Measurements from ENCODE around the gene FGGY.
"Not testable (repeated sequence)": the region's sequence is repeated elsewhere in the genome, so short reads cannot be mapped to it uniquely, and the experiment has no call there.

Gene FGGY

GRCh38 chr1:59577774-59578173, 280.9 kb downstream of the FGGY start:
- TF ChIP-seq, protein P1, sequence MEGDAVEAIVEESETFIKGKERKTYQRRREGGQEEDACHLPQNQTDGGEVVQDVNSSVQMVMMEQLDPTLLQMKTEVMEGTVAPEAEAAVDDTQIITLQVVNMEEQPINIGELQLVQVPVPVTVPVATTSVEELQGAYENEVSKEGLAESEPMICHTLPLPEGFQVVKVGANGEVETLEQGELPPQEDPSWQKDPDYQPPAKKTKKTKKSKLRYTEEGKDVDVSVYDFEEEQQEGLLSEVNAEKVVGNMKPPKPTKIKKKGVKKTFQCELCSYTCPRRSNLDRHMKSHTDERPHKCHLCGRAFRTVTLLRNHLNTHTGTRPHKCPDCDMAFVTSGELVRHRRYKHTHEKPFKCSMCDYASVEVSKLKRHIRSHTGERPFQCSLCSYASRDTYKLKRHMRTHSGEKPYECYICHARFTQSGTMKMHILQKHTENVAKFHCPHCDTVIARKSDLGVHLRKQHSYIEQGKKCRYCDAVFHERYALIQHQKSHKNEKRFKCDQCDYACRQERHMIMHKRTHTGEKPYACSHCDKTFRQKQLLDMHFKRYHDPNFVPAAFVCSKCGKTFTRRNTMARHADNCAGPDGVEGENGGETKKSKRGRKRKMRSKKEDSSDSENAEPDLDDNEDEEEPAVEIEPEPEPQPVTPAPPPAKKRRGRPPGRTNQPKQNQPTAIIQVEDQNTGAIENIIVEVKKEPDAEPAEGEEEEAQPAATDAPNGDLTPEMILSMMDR (conservative IDR thresholded peaks at IDR 0.05; ENCODE audit: low read depth), result no peak
- no peak for DNase-seq (ENCODE audit: low spot score)
- ChIA-PET POLR2A (ENCODE audit: low non-redundant PET) (no interaction called here), CTCF (no interaction called here)
- H3K27ac ChIP-seq, result no peak overlapping the region

GRCh38 chr1:59579222-59579621, 282.3 kb downstream of the FGGY start:
- no peak for DNase-seq (ENCODE audit: low spot score)
- CTCF ChIA-PET, result no interaction called here

GRCh38 chr1:59580257-59580656, 283.4 kb downstream of the FGGY start:
- ChIA-PET POLR2A (ENCODE audit: low non-redundant PET) (no interaction called here), CTCF (no interaction called here)
- no peak overlapping the region for H3K27ac ChIP-seq
- TF ChIP-seq, protein P1 (conservative IDR thresholded peaks at IDR 0.05; ENCODE audit: low read depth), result no peak
- DNase-seq (ENCODE audit: low spot score), result no peak

More at GRCh38 chr1:59579222-59579621, 282.3 kb downstream of the FGGY start:
- TF ChIP-seq, protein P1 (conservative IDR thresholded peaks at IDR 0.05; ENCODE audit: low read depth), result no peak
- POLR2A ChIA-PET (ENCODE audit: low non-redundant PET), result no interaction called here
- no peak overlapping the region for H3K27ac ChIP-seq

- POLR2A ChIA-PET (ENCODE audit: low non-redundant PET); DNase-seq (ENCODE audit: low spot score); CTCF ChIA-PET; H3K27ac ChIP-seq: not testable (repeated sequence)
These were observed 295.5 kb downstream of the FGGY start for GRCh38 chr1:59592410-59592809.

- ChIA-PET CTCF (interaction anchor here (0.6 kb wide), 1 partner anchor 11 kb away, joined by 4 read pairs; no protein-coding TSS in a partner anchor), POLR2A (ENCODE audit: low non-redundant PET) (no interaction called here)
- no peak overlapping the region for H3K27ac ChIP-seq
- DNase-seq (ENCODE audit: low spot score), result no peak
- TF ChIP-seq, protein P1 (conservative IDR thresholded peaks at IDR 0.05; ENCODE audit: low read depth), result no peak
These were observed 296.0 kb downstream of the FGGY start for GRCh38 chr1:59592924-59593323.

GRCh38 chr1:59593798-59594790, 297.2 kb downstream of the FGGY start:
- no peak overlapping the region for H3K27ac ChIP-seq
- TF ChIP-seq, protein P1 (conservative IDR thresholded peaks at IDR 0.05; ENCODE audit: low read depth), result no peak
- ChIA-PET CTCF (interaction anchor here (0.6 kb wide), 2 partner anchors 26 to 245 kb away, joined by 3 read pairs; no protein-coding TSS in a partner anchor), POLR2A (ENCODE audit: low non-redundant PET) (no interaction called here)
- DNase-seq (ENCODE audit: low spot score), result no peak

- peak overlapping the region; percentile 57 for H3K27ac ChIP-seq
- TF ChIP-seq, protein P1 (conservative IDR thresholded peaks at IDR 0.05; ENCODE audit: low read depth), result no peak
- POLR2A ChIA-PET (ENCODE audit: low non-redundant PET), result no interaction called here
- CTCF ChIA-PET, result interaction anchor here (1.0 kb wide), 1 partner anchor 103 kb away, joined by 3 read pairs; no protein-coding TSS in a partner anchor
- peak; percentile 27 for DNase-seq (ENCODE audit: low spot score)
These were observed 298.9 kb downstream of the FGGY start for GRCh38 chr1:59595774-59596173.
